Choroid plexus epithelial cell (primary cell): ENCODE measurements around the gene OPCML.

Experiments
- DNase-seq: peaks from one replicate; pipeline ENCODE4 v3.0.0-alpha.2; 2010; ENCODE audit warnings: low read depth
- H3K4me3 ChIP-seq: 2 replicates; pipeline ENCODE4 v1.5.1; 2011; ENCODE audit warnings: low read depth, mild to moderate bottlenecking, control low read depth, low read length, moderate library complexity
- CTCF ChIP-seq: conservative IDR thresholded peaks from 2 replicates; pipeline ENCODE4 v1.5.1; 2011; ENCODE audit warnings: low read depth, mild to moderate bottlenecking, control low read depth, inconsistent platforms, low read length, moderate library complexity

Gene OPCML

DNA sequence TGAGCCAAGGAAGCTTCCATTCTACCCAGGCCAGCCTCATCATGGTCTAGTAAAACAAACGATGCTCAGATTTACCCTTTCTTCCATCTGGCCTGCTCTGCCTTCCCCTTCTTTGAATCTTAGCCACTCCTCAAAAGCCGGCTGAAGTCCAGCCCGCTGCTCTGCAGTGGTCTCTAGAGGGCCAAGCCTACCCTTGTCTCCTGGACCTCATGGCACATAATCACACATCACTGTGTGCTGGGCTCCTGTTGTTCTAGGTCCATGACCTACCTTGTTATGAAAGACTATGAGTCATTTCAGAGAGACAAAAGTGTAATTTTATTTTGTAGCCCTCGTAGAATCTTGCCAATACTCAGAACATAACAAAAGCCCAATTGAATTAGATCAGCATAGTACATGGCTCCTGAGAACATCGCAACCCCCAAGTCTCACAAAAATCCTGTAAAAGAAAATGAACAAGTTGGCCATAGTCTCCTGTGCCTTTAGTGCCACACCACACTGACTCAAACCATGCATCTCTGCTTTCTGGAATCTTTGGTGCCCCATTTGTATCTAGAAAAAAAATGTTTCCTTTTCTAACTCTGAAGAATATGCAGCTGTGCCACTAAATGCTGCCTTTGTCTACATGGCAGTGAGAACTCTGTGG lies 192.7 kb downstream of the OPCML start:
- H3K4me3 ChIP-seq = no peak overlapping the region
- no peak for DNase-seq
- TF ChIP-seq CTCF = no peak

- no peak for TF ChIP-seq CTCF
- no peak overlapping the region for H3K4me3 ChIP-seq
- no peak for DNase-seq
Observed at GRCh38 chr11:133338588-133338987, 193.7 kb downstream of the OPCML start.

GRCh38 chr11:133337951-133338418 lies 194.3 kb downstream of the OPCML start:
- no peak for TF ChIP-seq CTCF
- no peak overlapping the region for H3K4me3 ChIP-seq
- no peak for DNase-seq

GRCh38 chr11:133337193-133337592 lies 195.1 kb downstream of the OPCML start:
- DNase-seq = no peak
- no peak for TF ChIP-seq CTCF
- H3K4me3 ChIP-seq = no peak overlapping the region

GRCh38 chr11:133331031-133331430 lies 201.3 kb downstream of the OPCML start:
- no peak for TF ChIP-seq CTCF
- H3K4me3 ChIP-seq = no peak overlapping the region
- DNase-seq = no peak

GRCh38 chr11:133326849-133327248 lies 205.5 kb downstream of the OPCML start:
- no peak overlapping the region for H3K4me3 ChIP-seq
- no peak for TF ChIP-seq CTCF
- DNase-seq = no peak

GRCh38 chr11:133326332-133326731 lies 206.0 kb downstream of the OPCML start:
- no peak for DNase-seq
- TF ChIP-seq CTCF = no peak
- H3K4me3 ChIP-seq = no peak overlapping the region
